Ammon's horn (tissue), 1 donor: ENCODE data around the gene TMOD1.
"Not testable (repeated sequence)": the region's sequence is repeated elsewhere in the genome, so short reads cannot be mapped to it uniquely, and the experiment has no call there.

Source experiments
- DNase-seq: peaks from one replicate; pipeline ENCODE4 v3.0.0-alpha.2; 2016; ENCODE audit warnings: low spot score

Gene TMOD1

DNA sequence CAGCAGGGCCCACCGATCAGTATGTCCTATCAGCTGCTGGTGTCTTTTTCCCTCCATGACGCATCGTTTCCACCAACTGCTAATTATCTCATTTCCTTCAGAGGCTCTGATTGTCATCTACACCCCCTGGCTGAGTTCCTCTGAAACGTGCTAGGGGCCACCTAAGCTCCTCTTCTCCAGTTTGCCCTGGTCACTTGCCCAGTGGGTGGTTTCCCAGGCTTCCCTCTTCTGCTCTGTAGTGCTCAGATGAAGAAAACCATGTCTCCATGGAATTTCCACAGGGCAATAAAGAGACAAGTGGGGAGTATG, 66.4 kb downstream of the TMOD1 start:
- DNase-seq, result no peak

DNA sequence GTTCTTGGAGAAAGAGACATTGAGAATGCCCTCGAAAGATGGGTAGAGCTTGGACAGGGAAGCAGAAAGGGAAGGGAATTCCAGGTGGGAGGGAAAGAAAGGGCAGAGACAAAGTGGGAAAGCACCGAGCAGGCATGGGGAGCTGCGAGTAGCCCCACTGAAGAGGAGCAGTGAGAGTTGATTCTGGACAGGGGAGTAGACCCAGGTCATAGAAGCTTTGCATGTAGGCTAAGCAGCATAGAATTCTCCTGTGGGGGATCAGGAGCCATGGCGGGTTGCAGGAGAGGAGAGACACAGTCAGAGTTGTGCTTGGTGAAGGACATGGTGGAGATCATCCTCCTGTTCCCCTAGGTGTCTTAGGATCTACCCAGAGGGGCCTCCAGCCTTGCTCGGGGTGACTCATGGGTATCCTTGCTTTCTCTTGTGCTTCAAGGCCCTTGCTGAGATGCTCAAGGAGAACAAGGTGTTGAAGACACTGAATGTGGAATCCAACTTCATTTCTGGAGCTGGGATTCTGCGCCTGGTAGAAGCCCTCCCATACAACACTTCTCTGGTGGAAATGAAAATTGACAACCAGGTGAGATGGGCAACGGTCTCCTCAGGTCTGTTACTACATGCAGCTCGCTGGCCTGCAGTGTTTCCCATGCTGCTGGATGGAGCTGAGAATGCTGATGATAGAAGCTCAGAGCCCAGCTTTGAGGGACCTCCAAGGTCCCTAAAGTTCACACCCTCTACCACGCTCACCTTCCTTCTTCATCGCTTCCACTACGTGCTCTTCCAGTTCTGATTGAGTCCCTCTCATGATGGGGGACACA, 67.2 kb downstream of the TMOD1 start:
- DNase-seq, result no peak

DNA sequence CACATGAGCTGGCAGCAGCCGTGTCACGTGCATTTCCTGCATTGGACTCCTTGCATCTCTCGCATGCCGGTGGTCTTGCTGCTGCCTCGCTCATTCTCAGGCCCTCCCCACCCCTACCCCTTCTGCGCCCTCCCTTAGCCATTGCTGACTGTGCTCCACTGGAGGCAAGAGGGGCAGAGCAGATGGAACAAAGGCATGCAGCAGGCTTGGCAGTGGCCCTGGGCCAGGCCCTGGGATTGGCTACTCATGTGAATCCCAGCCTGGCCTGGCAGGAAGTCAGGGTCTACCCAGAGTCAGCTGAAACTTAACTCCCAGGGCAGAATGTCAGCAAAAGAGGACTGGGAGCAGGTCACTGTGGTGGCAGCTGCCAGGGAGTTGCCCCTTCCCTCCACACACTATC, 69.4 kb downstream of the TMOD1 start:
- peak; percentile 79 for DNase-seq

DNA sequence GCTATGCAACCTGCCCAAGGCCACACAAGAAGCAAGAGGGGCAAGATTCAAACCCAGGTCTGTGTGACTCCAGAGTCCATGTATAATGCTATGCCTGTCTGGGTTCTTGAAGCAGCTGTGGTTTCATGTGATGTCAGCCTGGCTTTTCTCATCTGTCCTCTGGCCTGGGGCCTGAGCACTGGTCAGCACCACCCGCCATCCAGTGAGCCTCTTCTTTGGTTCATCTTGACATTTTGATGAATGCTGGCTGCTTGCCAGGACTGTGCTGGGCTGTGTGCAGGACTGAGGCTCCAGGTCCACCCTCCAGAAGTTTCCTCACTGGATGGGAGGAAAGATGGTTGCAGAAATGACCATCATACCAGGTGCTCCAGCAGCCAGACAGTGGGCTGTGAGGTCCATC, 70.2 kb downstream of the TMOD1 start:
- peak; percentile 51 for DNase-seq

DNA sequence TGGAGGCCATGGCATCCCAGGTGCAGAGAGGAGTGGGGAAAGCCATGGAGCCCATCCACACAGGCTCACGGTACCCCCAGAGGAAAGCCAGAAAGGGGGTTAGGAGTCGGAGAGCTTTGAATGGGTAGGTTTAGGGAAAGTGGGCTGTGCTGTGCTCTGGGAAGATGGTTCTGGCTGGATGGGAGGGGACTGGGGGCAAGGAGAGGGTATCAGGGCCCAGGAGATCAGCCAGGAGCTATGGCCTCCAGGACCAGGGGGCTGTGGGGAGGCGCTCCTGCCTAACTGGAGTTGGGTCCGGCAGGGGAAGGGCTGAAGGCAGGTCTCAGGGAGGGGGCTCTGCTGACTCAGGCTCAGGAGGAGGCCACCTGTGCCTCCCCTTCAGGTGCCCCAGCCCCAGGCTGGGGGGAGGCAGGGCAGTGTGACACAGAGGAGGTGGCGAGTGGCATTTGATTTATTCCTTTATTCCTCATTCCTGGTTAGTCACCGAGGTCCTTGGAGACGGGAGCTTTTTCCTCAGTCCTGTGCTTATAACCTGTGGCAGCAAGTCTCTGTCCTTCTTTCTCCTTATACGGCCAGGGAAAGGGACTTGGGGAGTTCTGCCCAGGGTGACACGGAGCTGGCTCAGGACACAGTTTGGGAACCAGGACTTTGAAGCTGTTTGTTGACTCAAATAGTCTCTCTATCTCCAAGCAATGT, 70.9 kb downstream of the TMOD1 start:
- DNase-seq, result no peak

DNA sequence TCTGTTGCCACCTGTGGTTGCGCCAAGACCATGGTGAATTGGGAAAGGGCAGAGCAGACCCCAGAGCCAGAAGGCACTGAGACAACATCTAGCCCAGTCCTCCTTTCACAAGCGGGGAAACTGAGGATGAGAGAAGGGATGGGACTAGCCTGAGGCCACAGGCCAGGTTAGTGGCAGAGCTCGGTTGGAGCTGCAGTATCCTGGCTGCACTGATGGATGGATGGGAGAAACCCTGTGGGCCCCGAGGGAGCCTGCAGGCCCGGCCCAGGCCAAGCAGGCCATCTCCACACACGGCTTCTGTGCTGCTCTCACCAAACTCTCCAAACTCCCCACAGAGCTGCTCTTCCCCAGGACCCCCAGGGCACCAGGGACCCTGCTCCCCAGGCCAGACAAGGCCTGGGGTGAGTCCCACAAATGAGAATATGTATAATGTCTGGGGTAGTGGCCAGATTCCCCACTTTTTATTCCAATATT, 71.5 kb downstream of the TMOD1 start:
- DNase-seq, result no peak

DNA sequence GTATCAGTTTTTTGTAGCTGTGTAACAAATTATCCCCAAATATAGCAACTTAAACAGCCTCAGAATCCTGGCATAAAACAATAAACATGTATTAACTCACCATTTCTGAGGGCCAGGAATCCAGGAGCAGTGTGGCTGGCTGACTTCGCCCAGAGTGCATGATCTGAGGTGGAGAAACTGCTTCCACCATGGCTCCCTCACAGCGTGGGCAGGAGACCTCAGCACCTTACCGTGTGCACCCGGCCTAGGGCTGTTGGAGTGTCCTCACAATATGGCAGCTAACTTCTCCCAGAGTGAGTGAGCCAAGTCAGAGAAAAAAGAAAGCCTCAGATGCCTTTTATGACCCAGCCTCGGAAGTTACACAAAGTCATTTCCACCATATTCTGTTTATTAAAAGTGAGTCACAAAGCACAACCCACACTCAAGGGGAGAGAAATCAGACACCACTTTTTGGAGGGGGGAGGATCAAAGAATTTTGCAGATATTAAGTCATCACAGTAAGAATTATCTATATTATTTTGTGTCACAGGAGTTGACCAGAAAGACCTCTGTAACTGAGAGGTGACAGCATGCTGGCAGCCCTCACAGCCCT, 72.1 kb downstream of the TMOD1 start:
- no peak for DNase-seq

DNA sequence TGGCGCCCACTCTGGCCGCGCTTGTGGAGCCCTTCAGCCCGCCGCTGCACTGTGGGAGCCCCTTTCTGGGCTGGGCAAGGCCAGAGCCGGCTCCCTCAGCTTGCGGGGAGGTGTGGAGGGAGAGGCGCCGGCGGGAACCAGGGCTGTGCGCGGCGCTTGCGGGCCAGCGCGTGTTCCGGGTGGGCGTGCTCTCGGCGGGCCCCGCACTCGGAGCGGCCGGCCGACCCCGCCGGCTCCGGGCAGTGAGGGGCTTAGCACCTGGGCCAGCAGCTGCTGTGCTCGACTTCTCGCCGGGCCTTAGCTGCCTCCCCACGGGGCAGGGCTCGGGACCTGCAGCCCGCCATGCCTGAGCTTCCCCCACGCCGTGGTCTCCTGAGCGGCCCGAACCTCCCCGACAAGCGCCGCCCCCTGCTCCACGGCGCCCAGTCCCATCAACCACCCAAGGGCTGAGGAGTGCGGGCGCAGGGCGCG, 72.7 kb downstream of the TMOD1 start:
- DNase-seq, result not testable (repeated sequence)

DNA sequence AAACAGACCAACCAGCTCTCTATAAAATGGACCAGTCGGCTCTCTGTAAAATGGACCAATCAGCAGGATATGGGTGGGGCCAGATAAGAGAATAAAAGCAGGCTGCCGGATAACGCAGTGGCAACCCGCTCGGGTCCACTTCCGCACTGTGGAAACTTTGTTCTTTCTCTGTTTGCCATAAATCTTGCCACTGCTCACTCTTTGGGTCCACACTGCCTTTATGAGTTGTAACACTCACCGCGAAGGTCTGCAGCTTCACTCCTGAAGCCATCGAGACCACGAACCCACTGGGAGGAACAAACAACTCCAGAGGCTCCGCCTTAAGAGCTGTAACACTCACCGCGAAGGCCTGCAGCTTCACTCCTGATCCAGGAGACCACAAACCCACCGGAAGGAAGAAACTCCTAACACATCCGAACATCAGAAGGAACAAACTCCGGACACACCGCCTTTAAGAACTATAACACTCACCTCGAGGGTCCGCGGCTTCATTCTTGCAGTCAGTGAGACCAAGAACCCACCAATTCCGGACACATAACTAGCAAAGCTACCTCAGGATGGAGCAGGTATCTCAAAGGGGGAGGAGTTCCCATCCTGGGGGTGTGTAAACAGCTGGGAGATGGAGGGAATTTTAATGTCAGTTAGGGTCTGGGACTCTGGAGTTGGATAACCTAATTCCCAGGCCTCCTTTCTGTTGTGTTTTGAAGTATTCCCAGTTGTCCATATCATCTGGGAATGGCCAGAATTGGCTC, 73.6 kb downstream of the TMOD1 start:
- not testable (repeated sequence) for DNase-seq

DNA sequence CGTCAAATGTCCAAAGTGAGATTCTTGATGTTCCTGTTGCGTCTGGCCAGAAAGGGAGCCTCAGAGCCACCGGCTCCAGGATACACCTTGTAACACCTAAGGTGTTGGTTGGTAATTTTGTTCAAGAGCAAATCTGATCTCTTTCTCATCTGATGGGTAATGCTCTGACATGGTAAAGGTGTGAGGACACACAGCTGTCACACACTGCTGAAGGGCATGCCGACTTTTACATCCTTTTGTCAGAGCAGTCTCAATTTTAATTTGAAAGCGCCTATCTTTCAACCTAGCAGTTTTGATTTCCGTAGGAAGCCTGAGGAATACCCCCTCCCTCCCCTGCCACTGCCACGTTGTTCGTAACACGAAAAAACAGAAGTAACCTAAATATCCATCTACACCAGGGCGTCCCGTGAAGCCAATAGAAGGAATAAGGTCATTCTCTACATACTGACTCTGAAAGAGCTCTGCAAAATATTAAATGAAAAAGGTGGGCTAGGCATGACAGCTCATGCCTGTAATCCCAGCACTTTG, 74.3 kb downstream of the TMOD1 start:
- DNase-seq, result no peak

DNA sequence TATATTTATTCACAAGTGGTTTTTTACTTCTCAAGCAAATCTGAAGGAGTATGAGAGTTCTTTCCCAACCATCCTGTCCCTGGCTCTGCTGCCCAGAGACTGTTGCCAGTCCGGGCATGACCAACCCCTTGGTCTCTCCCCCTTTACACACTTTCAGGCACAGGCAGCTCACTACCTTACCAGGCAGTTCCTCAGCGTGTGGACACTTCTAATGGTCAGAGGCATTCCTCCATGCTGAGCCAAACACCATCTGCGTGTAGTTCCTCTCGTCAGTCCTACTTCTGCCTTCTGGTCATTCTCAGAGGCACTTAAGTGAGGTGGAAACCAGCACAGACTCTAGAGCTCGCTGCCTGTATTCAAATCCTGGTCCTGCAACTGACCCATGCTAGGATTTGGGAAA, 75.6 kb downstream of the TMOD1 start:
- peak; percentile 59 for DNase-seq

DNA sequence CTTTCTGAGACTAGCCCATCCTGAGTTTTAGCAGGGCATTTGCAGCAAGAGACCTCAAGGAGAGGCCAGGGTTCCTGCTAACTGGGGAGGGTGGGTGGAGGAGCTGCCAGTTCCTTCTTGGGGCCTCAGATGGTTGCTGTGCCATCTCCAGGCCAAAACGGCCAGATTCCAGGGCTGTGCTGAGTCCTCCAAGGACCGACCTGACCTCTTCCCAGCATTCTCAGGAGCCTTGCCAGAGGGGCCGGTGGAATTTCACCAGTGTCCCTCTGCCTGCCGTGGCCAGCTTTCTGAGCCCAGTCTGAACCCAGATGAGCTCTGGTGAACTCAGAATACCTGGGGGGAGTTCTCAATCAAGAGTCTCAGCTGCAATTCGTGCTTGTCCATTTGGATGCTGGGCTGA, 77.4 kb downstream of the TMOD1 start:
- DNase-seq, result no peak

DNA sequence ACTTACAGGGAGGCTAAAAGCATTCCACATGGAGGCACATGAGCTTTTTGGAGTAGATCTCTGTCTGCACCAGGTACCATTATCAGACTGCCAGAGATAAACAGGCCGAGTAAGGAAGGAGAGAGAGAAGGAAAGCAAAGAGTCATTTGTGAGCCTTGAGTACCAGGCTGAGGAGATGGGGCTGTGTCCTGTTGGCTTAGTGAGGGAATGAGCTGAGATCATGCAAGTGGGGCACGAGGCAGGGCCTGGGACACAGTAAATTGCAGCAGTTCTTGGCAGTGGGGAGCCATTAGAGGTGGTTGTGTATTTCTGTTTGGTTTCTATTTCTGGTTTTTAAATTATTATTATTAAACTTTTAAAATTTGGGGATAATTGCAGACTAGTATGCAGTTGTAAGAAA, 78.4 kb downstream of the TMOD1 start:
- DNase-seq, result no peak

DNA sequence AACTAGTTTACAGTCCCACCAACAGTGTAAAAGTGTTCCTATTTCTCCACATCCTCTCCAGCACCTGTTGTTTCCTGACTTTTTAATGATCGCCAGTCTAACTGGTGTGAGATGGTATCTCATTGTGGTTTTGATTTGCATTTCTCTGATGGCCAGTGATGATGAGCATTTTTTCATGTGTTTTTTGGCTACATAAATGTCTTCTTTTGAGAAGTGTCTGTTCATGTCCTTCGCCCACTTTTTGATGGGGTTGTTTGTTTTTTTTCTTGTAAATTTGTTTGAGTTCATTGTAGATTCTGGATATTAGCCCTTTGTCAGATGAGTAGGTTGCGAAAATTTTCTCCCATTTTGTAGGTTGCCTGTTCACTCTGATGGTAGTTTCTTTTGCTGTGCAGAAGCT, 80.1 kb downstream of the TMOD1 start:
- not testable (repeated sequence) for DNase-seq

DNA sequence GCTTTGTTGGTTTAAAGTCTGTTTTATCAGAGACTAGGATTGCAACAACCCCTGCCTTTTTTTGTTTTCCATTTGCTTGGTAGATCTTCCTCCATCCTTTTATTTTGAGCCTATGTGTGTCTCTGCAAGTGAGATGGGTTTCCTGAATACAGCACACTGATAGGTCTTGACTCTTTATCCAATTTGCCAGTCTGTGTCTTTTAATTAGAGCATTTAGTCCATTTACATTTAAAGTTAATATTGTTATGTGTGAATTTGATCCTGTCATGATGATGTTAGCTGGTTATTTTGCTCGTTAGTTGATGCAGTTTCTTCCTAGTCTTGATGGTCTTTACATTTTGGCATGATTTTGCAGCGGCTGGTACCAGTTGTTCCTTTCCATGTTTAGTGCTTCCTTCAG, 83.3 kb downstream of the TMOD1 start:
- not testable (repeated sequence) for DNase-seq

DNA sequence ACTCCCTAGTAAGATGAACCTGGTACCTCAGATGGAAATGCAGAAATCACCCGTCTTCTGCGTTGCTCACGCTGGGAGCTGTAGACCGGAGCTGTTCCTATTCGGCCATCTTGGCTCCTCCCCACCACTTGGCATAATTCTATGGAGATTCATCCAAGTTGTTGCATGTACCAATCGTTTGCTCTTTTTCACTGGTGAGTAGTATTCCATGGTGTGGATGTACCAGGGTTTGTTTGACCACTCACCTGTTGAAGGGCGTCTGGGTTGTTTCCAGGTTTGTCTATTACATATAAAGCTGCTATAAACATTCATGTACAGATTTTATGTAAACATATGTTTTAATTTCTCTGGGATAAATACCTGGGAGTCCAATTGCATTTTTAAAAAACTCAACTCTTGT, 85.4 kb downstream of the TMOD1 start:
- DNase-seq, result not testable (repeated sequence)

DNA sequence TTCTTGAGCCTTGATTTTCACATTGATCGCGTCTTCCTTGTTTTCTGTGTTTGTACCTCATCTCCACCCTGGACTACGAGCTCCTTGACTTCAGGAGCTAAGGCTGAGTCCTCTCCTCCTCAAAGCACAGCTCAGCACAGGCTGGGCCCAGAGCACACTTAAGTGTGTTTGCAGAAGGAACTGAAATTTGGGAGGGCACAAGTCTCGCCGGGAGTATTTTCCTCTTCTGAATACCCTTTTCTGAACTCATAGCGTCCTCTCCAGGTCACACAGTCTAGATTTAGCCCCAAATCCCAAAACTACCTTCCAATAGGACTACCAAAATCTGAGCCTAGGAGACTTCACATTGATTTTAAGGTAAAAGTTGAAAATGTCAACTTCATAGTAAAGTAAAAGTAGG, 90.1 kb downstream of the TMOD1 start:
- peak; percentile 48 for DNase-seq

DNA sequence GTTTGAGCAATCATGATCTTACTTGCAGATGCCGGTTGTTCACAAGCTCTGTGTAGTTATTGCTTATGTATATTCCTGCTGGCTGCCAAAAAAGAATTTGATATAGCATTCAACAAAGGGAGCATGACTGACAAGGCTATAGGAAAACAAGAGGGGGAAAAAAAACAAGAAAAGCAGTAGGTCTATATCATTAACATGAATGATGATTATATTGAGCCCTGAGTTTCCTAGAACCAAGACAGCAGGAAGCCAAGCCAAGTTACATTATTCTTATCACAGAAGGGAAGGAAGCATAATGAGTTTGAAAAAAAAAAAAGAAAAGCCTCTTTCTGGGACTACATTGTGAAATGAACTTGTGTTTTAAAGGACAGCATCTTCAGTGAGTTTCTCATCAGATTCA, 90.7 kb downstream of the TMOD1 start:
- no peak for DNase-seq

DNA sequence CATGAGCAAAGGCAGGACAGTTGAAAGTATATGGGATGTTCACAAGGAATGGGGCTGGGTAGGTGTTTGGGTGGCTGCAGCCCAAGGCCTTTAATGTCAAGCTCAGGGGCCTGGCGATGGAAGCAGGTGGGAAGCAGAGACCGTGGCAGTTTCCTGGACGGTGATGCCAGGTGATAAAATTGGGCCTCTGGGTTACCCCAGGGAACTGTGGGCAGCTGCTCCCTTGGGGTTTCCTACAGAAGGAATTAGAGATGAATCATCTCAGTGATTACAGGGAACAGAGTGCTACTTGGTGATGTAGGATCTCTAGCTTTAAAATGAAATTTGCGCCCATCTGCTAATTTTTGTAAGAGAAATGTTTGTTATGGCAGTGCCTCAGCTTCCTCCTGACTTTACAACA, 92.5 kb downstream of the TMOD1 start:
- no peak for DNase-seq

DNA sequence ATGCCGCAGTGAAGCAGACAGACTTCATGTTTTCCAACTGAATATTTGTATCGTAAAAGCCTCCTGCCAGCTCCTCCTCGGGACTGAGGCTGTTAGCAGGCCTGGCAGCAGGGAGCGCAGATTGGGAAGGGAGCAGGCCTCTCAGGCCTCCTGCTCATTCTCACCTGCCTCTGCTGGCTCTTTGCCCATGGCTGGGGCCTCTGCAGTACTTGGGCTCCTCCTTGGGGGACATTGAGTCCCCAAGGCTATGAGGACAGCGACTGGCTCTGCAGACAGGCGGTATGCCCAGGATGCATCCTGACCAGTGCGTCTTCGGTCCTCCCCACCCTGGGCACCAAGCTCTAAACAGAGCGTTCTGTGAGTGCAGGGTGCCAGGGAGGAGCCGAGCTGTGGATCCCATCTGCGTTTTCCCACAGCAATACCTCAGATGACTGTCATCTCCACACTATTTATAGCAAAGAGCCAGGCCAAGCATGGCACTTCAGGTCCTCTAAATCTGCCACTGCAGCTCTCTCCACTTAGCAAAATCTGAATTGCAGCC, 93.0 kb downstream of the TMOD1 start:
- DNase-seq, result peak; percentile 40

DNA sequence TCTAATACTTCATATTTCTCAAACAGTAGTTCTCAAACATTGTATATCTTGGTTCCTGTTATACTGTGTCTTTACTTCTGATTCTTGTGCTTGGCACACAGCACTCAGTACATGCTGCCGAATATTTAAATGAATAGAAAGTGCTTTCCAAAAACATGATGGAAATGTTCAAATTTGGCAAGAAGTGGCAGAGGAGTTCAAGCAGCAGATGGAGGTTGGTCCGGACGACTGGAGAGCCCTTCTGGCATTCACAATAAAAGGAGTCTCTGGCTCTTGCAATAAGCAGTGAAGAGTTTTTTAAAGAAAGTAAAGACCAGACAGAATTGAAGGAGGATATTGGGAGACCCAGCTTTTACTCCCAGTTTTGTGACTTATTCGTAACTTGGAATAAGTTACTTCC, 95.4 kb downstream of the TMOD1 start:
- no peak for DNase-seq
